H9 (cell line): Measurements from ENCODE around the gene TEX54. TPM values are rescaled to one million over a fixed set of nuclear protein-coding genes. Genes with fewer than 3 reads are reported as not detected.
A peak's percentile ranks its signal among the peaks of the same experiment; 100 is the strongest.

Experiments used
- DNase-seq: peaks from one replicate; pipeline ENCODE4 v3.0.0-alpha.2; 2017
- H2AFZ ChIP-seq: one replicate; pipeline ENCODE4 v1.6.1; 2013; ENCODE audit warnings: mild to moderate bottlenecking, low read length, control low read depth, moderate library complexity
- H2AK5ac ChIP-seq: 2 replicates; pipeline ENCODE4 v1.6.1; 2013; ENCODE audit warnings: low read length, control low read depth, mixed read lengths; ENCODE audit not compliant: insufficient read length
- H2BK120ac ChIP-seq: one replicate; pipeline ENCODE4 v1.6.1; 2013; ENCODE audit warnings: low read depth, mild to moderate bottlenecking, low read length, control low read depth, inconsistent platforms; ENCODE audit not compliant: poor library complexity, severe bottlenecking
- H2BK12ac ChIP-seq: 2 replicates; pipeline ENCODE4 v1.6.1; 2013; ENCODE audit warnings: low read length, control low read depth, mixed read lengths, low read depth; ENCODE audit not compliant: insufficient read length
- H2BK15ac ChIP-seq: 2 replicates; pipeline ENCODE4 v1.6.1; 2013; ENCODE audit warnings: low read depth, low read length, control low read depth
- H2BK20ac ChIP-seq: one replicate; pipeline ENCODE4 v1.6.1; 2013; ENCODE audit warnings: low read depth, mild to moderate bottlenecking, low read length, control low read depth, inconsistent platforms; ENCODE audit not compliant: poor library complexity, severe bottlenecking
- H2BK5ac ChIP-seq: 2 replicates; pipeline ENCODE4 v1.6.1; 2013; ENCODE audit warnings: low read length, control low read depth, mixed read lengths; ENCODE audit not compliant: insufficient read length
- H3K14ac ChIP-seq: 2 replicates; pipeline ENCODE4 v1.6.1; 2013; ENCODE audit warnings: low read length, control low read depth; ENCODE audit not compliant: insufficient read depth
- H3K18ac ChIP-seq: 2 replicates; pipeline ENCODE4 v1.6.1; 2013; ENCODE audit warnings: low read depth, mild to moderate bottlenecking, mixed read lengths, low read length, control low read depth; ENCODE audit not compliant: insufficient read length
- H3K23ac ChIP-seq: 2 replicates; pipeline ENCODE4 v1.6.1; 2013; ENCODE audit warnings: low read length, control low read depth, mixed read lengths, low read depth; ENCODE audit not compliant: insufficient read length
- H3K23me2 ChIP-seq: 2 replicates; pipeline ENCODE4 v1.6.1; 2013; ENCODE audit warnings: low read depth, mild to moderate bottlenecking, mixed read lengths, low read length, control low read depth; ENCODE audit not compliant: insufficient read length, poor library complexity, severe bottlenecking
- H3K27ac ChIP-seq: 2 replicates; pipeline ENCODE4 v1.5.1; 2013; ENCODE audit warnings: low read length, control low read depth, mixed read lengths, low read depth; ENCODE audit not compliant: insufficient read length
- H3K27me3 ChIP-seq: 2 replicates; pipeline ENCODE4 v1.6.1; 2013; ENCODE audit warnings: low read length, control low read depth, inconsistent platforms; ENCODE audit not compliant: insufficient read depth
- H3K4ac ChIP-seq: 2 replicates; pipeline ENCODE4 v1.6.1; 2013; ENCODE audit warnings: low read depth, mild to moderate bottlenecking, control low read depth, inconsistent platforms, low read length, moderate library complexity
- H3K4me1 ChIP-seq: 2 replicates; pipeline ENCODE4 v1.6.1; 2013; ENCODE audit warnings: low read length, control low read depth, inconsistent platforms; ENCODE audit not compliant: insufficient read depth
- H3K4me2 ChIP-seq: 2 replicates; pipeline ENCODE4 v1.6.1; 2013; ENCODE audit warnings: low read length, control low read depth, mixed read lengths; ENCODE audit not compliant: insufficient read length, insufficient read depth
- H3K56ac ChIP-seq: 2 replicates; pipeline ENCODE4 v1.6.1; 2013; ENCODE audit warnings: low read depth, mild to moderate bottlenecking, mixed read lengths, low read length, control low read depth; ENCODE audit not compliant: insufficient read length
- H3K79me1 ChIP-seq: 2 replicates; pipeline ENCODE4 v1.6.1; 2013; ENCODE audit warnings: low read depth, mild to moderate bottlenecking, moderate library complexity, low read length, control low read depth, inconsistent platforms; ENCODE audit not compliant: insufficient read depth, poor library complexity, severe bottlenecking
- H3K79me2 ChIP-seq: 2 replicates; pipeline ENCODE4 v1.6.1; 2013; ENCODE audit warnings: low read length, control low read depth, inconsistent platforms; ENCODE audit not compliant: insufficient read depth
- H3K9ac ChIP-seq: 2 replicates; pipeline ENCODE4 v1.6.1; 2013; ENCODE audit warnings: low read length, control low read depth, mixed read lengths; ENCODE audit not compliant: insufficient read length; ENCODE audit errors: extremely low read depth
- H3K9me3 ChIP-seq: one replicate; pipeline ENCODE4 v1.6.1; 2013; ENCODE audit warnings: low read depth, low read length, inconsistent platforms; ENCODE audit not compliant: control insufficient read depth
- H3T11ph ChIP-seq: one replicate; pipeline ENCODE4 v1.6.1; 2013; ENCODE audit warnings: mild to moderate bottlenecking, low read length, control low read depth, inconsistent platforms
- H4K20me1 ChIP-seq: one replicate; pipeline ENCODE4 v1.6.1; 2013; ENCODE audit not compliant: control insufficient read depth, insufficient read length, insufficient read depth
- H4K5ac ChIP-seq: 2 replicates; pipeline ENCODE4 v1.6.1; 2013; ENCODE audit warnings: low read depth, mild to moderate bottlenecking, mixed read lengths, low read length, control low read depth; ENCODE audit not compliant: insufficient read length
- H4K8ac ChIP-seq: replicated peaks from 2 replicates; pipeline ENCODE4 v1.6.1; 2013; ENCODE audit warnings: low read length, control low read depth, mixed read lengths, low read depth; ENCODE audit not compliant: insufficient read length
- H4K91ac ChIP-seq: 2 replicates; pipeline ENCODE4 v1.6.1; 2013; ENCODE audit warnings: low read depth, mild to moderate bottlenecking, moderate library complexity, mixed read lengths, low read length, control low read depth; ENCODE audit not compliant: insufficient read length
- H3K27ac Mint-ChIP-seq, 3 experiments: 2 replicates in 2 of 3; 3 replicates in 1 of 3; pipeline ENCODE4 v1.8.0; 2020 to 2021; ENCODE audit warnings: mixed read lengths in 3 of 3, mild to moderate bottlenecking in 1 of 3, moderate library complexity in 1 of 3
- H3K27me3 Mint-ChIP-seq: 2 replicates; pipeline ENCODE4 v1.8.0; 2021; ENCODE audit warnings: low read depth, mild to moderate bottlenecking, moderate library complexity, mixed read lengths
- H3K36me3 Mint-ChIP-seq, 3 experiments: 2 replicates in 2 of 3; 3 replicates in 1 of 3; pipeline ENCODE4 v1.8.0; 2020 to 2021; ENCODE audit warnings: low read depth in 3 of 3, mixed read lengths in 3 of 3; ENCODE audit not compliant: insufficient read depth in 1 of 3
- H3K4me1 Mint-ChIP-seq, 2 experiments: 2 replicates each; pipeline ENCODE4 v1.8.0; 2020; ENCODE audit warnings: mixed read lengths in 2 of 2
- H3K4me3 Mint-ChIP-seq, 2 experiments: 2 replicates in 1 of 2; 3 replicates in 1 of 2; pipeline ENCODE4 v1.8.0; 2020 to 2021; ENCODE audit warnings: mild to moderate bottlenecking in 2 of 2, mixed read lengths in 2 of 2, moderate library complexity in 1 of 2
- H3K9me3 Mint-ChIP-seq, 2 experiments: 2 replicates in 1 of 2; 3 replicates in 1 of 2; pipeline ENCODE4 v1.8.0; 2020; ENCODE audit warnings: mild to moderate bottlenecking in 2 of 2, mixed read lengths in 2 of 2, moderate library complexity in 1 of 2
- WGBS: extraction: QIAGEN DNeasy Blood & Tissue Kit; methylation state at CpG from one replicate; pipeline ENCODE4 v1.1.7; 2013; ENCODE audit warnings: missing lambda C conversion rate, low lambda C conversion rate, mixed read lengths; ENCODE audit not compliant: insufficient read length; ENCODE audit errors: extremely low coverage; 5-methylcytosine and 5-hydroxymethylcytosine counted together
- total RNA-seq: library from RNA; stranded (reverse); gene quantifications from 2 replicates; pipeline ENCODE4 v1.2.1, GENCODE V29; 2021
- TF ChIP-seq, protein P1 (sequence below): fragments of 200-600 bp; sonication (generic); conservative IDR thresholded peaks from 3 replicates; pipeline ENCODE4 v1.8.0; 2021; ENCODE audit warnings: antibody characterized with exemption, mild to moderate bottlenecking

TEX54 gene
- total RNA-seq, 1 experiment from 2014 or later, result 1.2 TPM

DNA sequence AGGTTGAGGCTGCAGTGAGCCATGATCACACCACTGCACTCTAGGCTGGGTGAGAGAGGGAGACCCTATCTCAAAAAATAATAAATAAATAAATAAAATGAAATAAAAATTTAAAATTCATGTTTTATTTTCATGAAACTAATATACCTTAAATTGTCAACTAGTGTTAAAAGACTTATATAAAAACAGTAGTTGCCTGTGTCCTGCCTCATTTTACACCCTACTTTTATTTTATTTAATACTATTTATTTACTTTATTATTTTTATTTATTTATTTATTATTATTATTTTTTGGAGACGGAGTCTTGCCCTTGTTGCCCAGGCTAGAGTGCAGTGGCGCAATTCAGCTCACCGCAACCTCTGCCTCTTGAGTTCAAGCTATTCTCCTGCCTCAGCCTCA lies 11.5 kb upstream of the TEX54 start:
- no peak overlapping the region for H3K23ac ChIP-seq
- H3K27me3 Mint-ChIP-seq, result no peaks in the 10 kb centered on the region; the same call in 1 of the 2 replicates
- H4K8ac ChIP-seq, result no peak overlapping the region
- peaks cover 12% of the 10 kb centered on the region for H3K23me2 ChIP-seq
- H3K36me3 Mint-ChIP-seq, result peaks cover 0 to 4% (median 3%) of the 10 kb centered on the region in 3 experiments; a peak in 5 of 7 replicates
- H4K91ac ChIP-seq, result no peak overlapping the region
- no CpG with 5 or more reads among the region's 3 CpGs for WGBS
- no peak overlapping the region for H3K9ac ChIP-seq
- H3K79me2 ChIP-seq, result peaks cover under 1% of the 10 kb centered on the region; the same call in 1 of the 2 replicates
- peaks cover 4 to 19% of the 10 kb centered on the region in 2 experiments for H3K9me3 Mint-ChIP-seq
- no peak overlapping the region for H2BK5ac ChIP-seq
- H3K4me2 ChIP-seq, result no peak overlapping the region
- H3T11ph ChIP-seq, result no peak overlapping the region
- H3K4me1 ChIP-seq, result no peaks in the 10 kb centered on the region
- no peak overlapping the region for H2AK5ac ChIP-seq
- no peak overlapping the region for H3K4ac ChIP-seq
- H3K4me1 Mint-ChIP-seq, result peaks cover 8 to 17% of the 10 kb centered on the region in 2 experiments; a peak in 3 of 4 replicates
- H3K27me3 ChIP-seq, result no peaks in the 10 kb centered on the region
- 0 out of 7 replicates have a peak overlapping the region, but pooled peaks of 1 of the 3 experiments have one; percentile 2 for H3K27ac Mint-ChIP-seq
- H3K18ac ChIP-seq, result no peak overlapping the region
- H4K20me1 ChIP-seq, result no peaks in the 10 kb centered on the region
- H3K27ac ChIP-seq, result no peak overlapping the region
- TF ChIP-seq, protein P1, sequence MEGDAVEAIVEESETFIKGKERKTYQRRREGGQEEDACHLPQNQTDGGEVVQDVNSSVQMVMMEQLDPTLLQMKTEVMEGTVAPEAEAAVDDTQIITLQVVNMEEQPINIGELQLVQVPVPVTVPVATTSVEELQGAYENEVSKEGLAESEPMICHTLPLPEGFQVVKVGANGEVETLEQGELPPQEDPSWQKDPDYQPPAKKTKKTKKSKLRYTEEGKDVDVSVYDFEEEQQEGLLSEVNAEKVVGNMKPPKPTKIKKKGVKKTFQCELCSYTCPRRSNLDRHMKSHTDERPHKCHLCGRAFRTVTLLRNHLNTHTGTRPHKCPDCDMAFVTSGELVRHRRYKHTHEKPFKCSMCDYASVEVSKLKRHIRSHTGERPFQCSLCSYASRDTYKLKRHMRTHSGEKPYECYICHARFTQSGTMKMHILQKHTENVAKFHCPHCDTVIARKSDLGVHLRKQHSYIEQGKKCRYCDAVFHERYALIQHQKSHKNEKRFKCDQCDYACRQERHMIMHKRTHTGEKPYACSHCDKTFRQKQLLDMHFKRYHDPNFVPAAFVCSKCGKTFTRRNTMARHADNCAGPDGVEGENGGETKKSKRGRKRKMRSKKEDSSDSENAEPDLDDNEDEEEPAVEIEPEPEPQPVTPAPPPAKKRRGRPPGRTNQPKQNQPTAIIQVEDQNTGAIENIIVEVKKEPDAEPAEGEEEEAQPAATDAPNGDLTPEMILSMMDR, result no peak
- H2BK120ac ChIP-seq, result no peak overlapping the region
- no peak overlapping the region for H2AFZ ChIP-seq
- no peak overlapping the region for H2BK20ac ChIP-seq
- no peak overlapping the region for H2BK12ac ChIP-seq
- H3K79me1 ChIP-seq, result no peaks in the 10 kb centered on the region
- no peak overlapping the region for H3K56ac ChIP-seq
- H2BK15ac ChIP-seq, result no peak overlapping the region
- H4K5ac ChIP-seq, result no peak overlapping the region
- H3K4me3 Mint-ChIP-seq, result 0 out of 5 replicates have a peak overlapping the region, but pooled peaks of 1 of the 2 experiments have one; percentile 39
- H3K9me3 ChIP-seq, result no peaks in the 10 kb centered on the region
- H3K14ac ChIP-seq, result no peak overlapping the region
- DNase-seq, result no peak
